ENCODE measurements around the gene SEMA4D. TPM values are rescaled to one million over a fixed set of nuclear protein-coding genes. Genes with fewer than 3 reads are reported as not detected.

SEMA4D gene
- polyA plus RNA-seq, 1 donor from 2014 or later: 35.3 TPM

GRCh38 chr9:89464300-89464901 is 33.5 kb downstream of the SEMA4D start:
- Mint-ChIP-seq H3K27ac (peak overlapping the region; percentile 67 to 93 (median 91)), H3K4me3 (peak overlapping the region; percentile 36 to 93 (median 84)), H3K27me3 (no peaks in the 10 kb centered on the region), H3K4me1 (peaks cover 58 to 83% (median 62%) of the 10 kb centered on the region in 3 donors), H3K36me3 (no peaks in the 10 kb centered on the region), H3K9me3 (no peaks in the 10 kb centered on the region)

- Mint-ChIP-seq H3K27me3 (no peaks in the 10 kb centered on the region), H3K27ac (no peak overlapping the region), H3K4me3 (peak overlapping the region in 2 of 4 donors; percentile 10 to 50), H3K36me3 (no peaks in the 10 kb centered on the region), H3K9me3 (no peaks in the 10 kb centered on the region), H3K4me1 (peaks cover 44 to 83% (median 55%) of the 10 kb centered on the region in 3 donors)
Measured at GRCh38 chr9:89462817-89463683, 34.9 kb downstream of the SEMA4D start.

GRCh38 chr9:89462199-89462598 is 35.7 kb downstream of the SEMA4D start:
- Mint-ChIP-seq H3K36me3 (no peaks in the 10 kb centered on the region), H3K27ac (peak overlapping the region in 2 of 3 donors; percentile 20 to 59), H3K9me3 (no peaks in the 10 kb centered on the region), H3K4me1 (peaks cover 40 to 76% (median 53%) of the 10 kb centered on the region in 3 donors), H3K27me3 (no peaks in the 10 kb centered on the region), H3K4me3 (peak overlapping the region in 2 of 4 donors; percentile 27 to 71)

GRCh38 chr9:89461265-89461664 is 36.6 kb downstream of the SEMA4D start:
- Mint-ChIP-seq H3K9me3 (no peaks in the 10 kb centered on the region), H3K4me3 (peak overlapping the region in 1 of 4 donors; percentile 14), H3K27me3 (no peaks in the 10 kb centered on the region), H3K4me1 (peaks cover 35 to 74% (median 50%) of the 10 kb centered on the region in 3 donors), H3K36me3 (no peaks in the 10 kb centered on the region), H3K27ac (no peak overlapping the region)

GRCh38 chr9:89460551-89460950 is 37.4 kb downstream of the SEMA4D start:
- Mint-ChIP-seq H3K36me3 (no peaks in the 10 kb centered on the region), H3K27me3 (no peaks in the 10 kb centered on the region), H3K9me3 (no peaks in the 10 kb centered on the region), H3K27ac (peak overlapping the region in 2 of 3 donors; percentile 25 to 65), H3K4me1 (peaks cover 37 to 74% (median 51%) of the 10 kb centered on the region in 3 donors), H3K4me3 (peak overlapping the region in 1 of 4 donors; percentile 14)

GRCh38 chr9:89458768-89459496 is 39.0 kb downstream of the SEMA4D start:
- no peak overlapping the region for H3K4me3 Mint-ChIP-seq

GRCh38 chr9:89457376-89457855 is 40.5 kb downstream of the SEMA4D start:
- Mint-ChIP-seq H3K27ac (peak overlapping the region in 1 of 3 donors; percentile 10), H3K36me3 (no peaks in the 10 kb centered on the region), H3K4me3 (no peak overlapping the region), H3K27me3 (no peaks in the 10 kb centered on the region), H3K4me1 (peaks cover 27 to 51% (median 39%) of the 10 kb centered on the region in 3 donors), H3K9me3 (no peaks in the 10 kb centered on the region)

More at GRCh38 chr9:89458768-89459496, 39.0 kb downstream of the SEMA4D start:
- no peaks in the 10 kb centered on the region for H3K36me3 Mint-ChIP-seq
- no peaks in the 10 kb centered on the region for H3K27me3 Mint-ChIP-seq
- peaks cover 25 to 60% (median 42%) of the 10 kb centered on the region in 3 donors for H3K4me1 Mint-ChIP-seq
- peak overlapping the region in 2 of 3 donors; percentile 2 to 6 for H3K27ac Mint-ChIP-seq
- H3K9me3 Mint-ChIP-seq: no peaks in the 10 kb centered on the region

- Mint-ChIP-seq H3K9me3 (no peaks in the 10 kb centered on the region), H3K36me3 (peaks cover 2% of the 10 kb centered on the region), H3K27ac (peak overlapping the region in 2 of 3 donors; percentile 17 to 59), H3K4me1 (peaks cover 29 to 43% (median 36%) of the 10 kb centered on the region in 3 donors), H3K4me3 (peak overlapping the region in 2 of 4 donors; percentile 85 to 89), H3K27me3 (no peaks in the 10 kb centered on the region)
Measured at GRCh38 chr9:89455356-89455824, 42.5 kb downstream of the SEMA4D start.

- H3K27ac Mint-ChIP-seq: peak overlapping the region in 2 of 3 donors; percentile 59 to 75
- peaks cover 2% of the 10 kb centered on the region for H3K36me3 Mint-ChIP-seq
- no peaks in the 10 kb centered on the region for H3K9me3 Mint-ChIP-seq
- H3K27me3 Mint-ChIP-seq: no peaks in the 10 kb centered on the region
- H3K4me3 Mint-ChIP-seq: peak overlapping the region in 1 of 4 donors; percentile 49
- peaks cover 25 to 41% (median 30%) of the 10 kb centered on the region in 3 donors for H3K4me1 Mint-ChIP-seq
Measured at GRCh38 chr9:89454498-89455355, 43.2 kb downstream of the SEMA4D start.

GRCh38 chr9:89453452-89453851 is 44.5 kb downstream of the SEMA4D start:
- Mint-ChIP-seq H3K36me3 (peaks cover 2% of the 10 kb centered on the region), H3K27ac (no peak overlapping the region), H3K27me3 (no peaks in the 10 kb centered on the region), H3K9me3 (no peaks in the 10 kb centered on the region), H3K4me3 (no peak overlapping the region), H3K4me1 (peaks cover 30 to 41% (median 34%) of the 10 kb centered on the region in 3 donors)

GRCh38 chr9:89452561-89452960 is 45.4 kb downstream of the SEMA4D start:
- Mint-ChIP-seq H3K36me3 (peaks cover 4% of the 10 kb centered on the region), H3K27ac (no peak overlapping the region), H3K4me1 (peaks cover 35 to 42% (median 39%) of the 10 kb centered on the region in 3 donors), H3K4me3 (no peak overlapping the region), H3K27me3 (no peaks in the 10 kb centered on the region), H3K9me3 (no peaks in the 10 kb centered on the region)

GRCh38 chr9:89450213-89450612 is 47.7 kb downstream of the SEMA4D start:
- peak overlapping the region in 1 of 3 donors; percentile 62 for H3K27ac Mint-ChIP-seq
- no peaks in the 10 kb centered on the region for H3K27me3 Mint-ChIP-seq
- H3K9me3 Mint-ChIP-seq: no peaks in the 10 kb centered on the region
- H3K4me3 Mint-ChIP-seq: no peak overlapping the region
- H3K36me3 Mint-ChIP-seq: peaks cover 4% of the 10 kb centered on the region
- H3K4me1 Mint-ChIP-seq: peaks cover 25 to 40% (median 35%) of the 10 kb centered on the region in 3 donors

- H3K4me3 Mint-ChIP-seq: peak overlapping the region in 1 of 4 donors; percentile 39
- no peaks in the 10 kb centered on the region for H3K9me3 Mint-ChIP-seq
- H3K27me3 Mint-ChIP-seq: no peaks in the 10 kb centered on the region
- H3K36me3 Mint-ChIP-seq: peaks cover 4% of the 10 kb centered on the region
- H3K27ac Mint-ChIP-seq: peak overlapping the region in 1 of 3 donors; percentile 51
- H3K4me1 Mint-ChIP-seq: peaks cover 32 to 48% (median 45%) of the 10 kb centered on the region in 3 donors
Measured at GRCh38 chr9:89449261-89449671, 48.6 kb downstream of the SEMA4D start.
